ENCODE measurements around the gene SBF1.

SBF1 gene

GRCh38 chr22:50464451-50464850, 10.4 kb downstream of the SBF1 start:
- Histone ChIP-seq H3K79me2 (ENCODE audit: insufficient read depth, low read length) (peaks cover 50% of the 10 kb centered on the region), H3K27me3 (ENCODE audit: insufficient read depth, low read length, poor library complexity, severe bottlenecking) (no peaks in the 10 kb centered on the region), H4K20me1 (ENCODE audit: insufficient read depth, low read length, poor library complexity, severe bottlenecking) (peaks cover 20% of the 10 kb centered on the region), H3K36me3 (ENCODE audit: insufficient read depth, low read length) (peaks cover 80% of the 10 kb centered on the region; the same call in 1 of the 2 replicates), H3K4me3 (ENCODE audit: low read length, poor library complexity, severe bottlenecking) (no peak overlapping the region), H3K9ac (ENCODE audit: low read depth, low read length, poor library complexity, severe bottlenecking) (no peak overlapping the region), H3F3A (ENCODE audit: low read depth) (peaks cover 3% of the 10 kb centered on the region; the same call in 1 of the 2 replicates), H3K4me2 (ENCODE audit: low read depth, low read length, poor library complexity, severe bottlenecking) (no peak overlapping the region), H2AFZ (ENCODE audit: low read length) (no peak overlapping the region), H3K9me2 (replicated peaks; ENCODE audit: low read depth, low read length) (no peaks in the 10 kb centered on the region), H3K9me3 (ENCODE audit: insufficient read depth, low read depth, low read length) (no peaks in the 10 kb centered on the region), H3K4me1 (ENCODE audit: insufficient read depth, low read length, poor library complexity, severe bottlenecking) (peaks cover 26% of the 10 kb centered on the region)
- no peak for TF ChIP-seq EZH2phosphoT487 (IDR thresholded peaks at IDR 0.05; ENCODE audit: borderline replicate concordance)
- TF ChIP-seq, protein P1, sequence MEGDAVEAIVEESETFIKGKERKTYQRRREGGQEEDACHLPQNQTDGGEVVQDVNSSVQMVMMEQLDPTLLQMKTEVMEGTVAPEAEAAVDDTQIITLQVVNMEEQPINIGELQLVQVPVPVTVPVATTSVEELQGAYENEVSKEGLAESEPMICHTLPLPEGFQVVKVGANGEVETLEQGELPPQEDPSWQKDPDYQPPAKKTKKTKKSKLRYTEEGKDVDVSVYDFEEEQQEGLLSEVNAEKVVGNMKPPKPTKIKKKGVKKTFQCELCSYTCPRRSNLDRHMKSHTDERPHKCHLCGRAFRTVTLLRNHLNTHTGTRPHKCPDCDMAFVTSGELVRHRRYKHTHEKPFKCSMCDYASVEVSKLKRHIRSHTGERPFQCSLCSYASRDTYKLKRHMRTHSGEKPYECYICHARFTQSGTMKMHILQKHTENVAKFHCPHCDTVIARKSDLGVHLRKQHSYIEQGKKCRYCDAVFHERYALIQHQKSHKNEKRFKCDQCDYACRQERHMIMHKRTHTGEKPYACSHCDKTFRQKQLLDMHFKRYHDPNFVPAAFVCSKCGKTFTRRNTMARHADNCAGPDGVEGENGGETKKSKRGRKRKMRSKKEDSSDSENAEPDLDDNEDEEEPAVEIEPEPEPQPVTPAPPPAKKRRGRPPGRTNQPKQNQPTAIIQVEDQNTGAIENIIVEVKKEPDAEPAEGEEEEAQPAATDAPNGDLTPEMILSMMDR (conservative IDR thresholded peaks at IDR 0.05; ENCODE audit: low read length): no peak

GRCh38 chr22:50463188-50463900, 11.5 kb downstream of the SBF1 start:
- peaks cover 41% of the 10 kb centered on the region for H3K79me2 ChIP-seq (ENCODE audit: insufficient read depth, low read length)
- TF ChIP-seq, protein P1 (conservative IDR thresholded peaks at IDR 0.05; ENCODE audit: low read length): no peak
- no peak for TF ChIP-seq EZH2phosphoT487 (IDR thresholded peaks at IDR 0.05; ENCODE audit: borderline replicate concordance)
- peaks cover 91% of the 10 kb centered on the region; the same call in 1 of the 2 replicates for H3K36me3 ChIP-seq (ENCODE audit: insufficient read depth, low read length)
- no peak overlapping the region for H3K4me2 ChIP-seq (ENCODE audit: low read depth, low read length, poor library complexity, severe bottlenecking)
- no peaks in the 10 kb centered on the region for H3K27me3 ChIP-seq (ENCODE audit: insufficient read depth, low read length, poor library complexity, severe bottlenecking)
- no peak overlapping the region for H3K4me3 ChIP-seq (ENCODE audit: low read length, poor library complexity, severe bottlenecking)
- peaks cover 11% of the 10 kb centered on the region for H4K20me1 ChIP-seq (ENCODE audit: insufficient read depth, low read length, poor library complexity, severe bottlenecking)
- peaks cover 17% of the 10 kb centered on the region for H3K4me1 ChIP-seq (ENCODE audit: insufficient read depth, low read length, poor library complexity, severe bottlenecking)
- H2AFZ ChIP-seq (ENCODE audit: low read length): no peak overlapping the region
- no peak overlapping the region for H3K9ac ChIP-seq (ENCODE audit: low read depth, low read length, poor library complexity, severe bottlenecking)
- H3K9me3 ChIP-seq (ENCODE audit: insufficient read depth, low read depth, low read length): no peaks in the 10 kb centered on the region
- no peaks in the 10 kb centered on the region for H3K9me2 ChIP-seq (replicated peaks; ENCODE audit: low read depth, low read length)
- H3F3A ChIP-seq (ENCODE audit: low read depth): no peaks in the 10 kb centered on the region

DNA sequence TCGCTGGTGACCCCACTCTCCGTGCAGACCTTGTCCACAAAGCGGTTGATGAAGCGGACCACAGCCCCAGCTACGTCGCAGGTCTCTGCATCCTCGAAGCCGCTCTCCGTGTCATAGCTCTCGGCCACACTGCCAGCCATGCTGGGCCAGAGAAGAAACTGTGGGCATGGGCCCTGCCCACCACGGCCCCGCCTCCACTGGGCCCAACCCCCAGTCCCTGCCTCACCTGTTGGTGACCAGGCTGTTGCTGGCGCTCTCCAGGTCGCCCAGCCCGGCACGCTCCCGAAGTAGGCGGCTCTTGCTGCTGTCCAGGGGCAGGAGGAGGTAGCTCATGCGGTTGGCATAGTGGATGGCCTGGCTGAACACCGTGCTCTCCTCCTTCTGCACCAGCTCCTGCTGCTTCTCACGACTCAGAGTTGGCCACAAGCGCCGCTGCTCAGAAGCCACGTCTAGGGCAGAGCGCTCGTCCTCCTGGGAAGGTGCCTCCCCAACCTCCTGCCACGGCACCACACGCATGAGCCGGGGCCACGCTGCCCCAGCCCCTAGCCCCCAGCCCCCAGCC, 12.8 kb downstream of the SBF1 start:
- peaks cover 11% of the 10 kb centered on the region for H4K20me1 ChIP-seq (ENCODE audit: insufficient read depth, low read length, poor library complexity, severe bottlenecking)
- H3K4me2 ChIP-seq (ENCODE audit: low read depth, low read length, poor library complexity, severe bottlenecking): no peak overlapping the region
- H3K79me2 ChIP-seq (ENCODE audit: insufficient read depth, low read length): peaks cover 28% of the 10 kb centered on the region
- TF ChIP-seq, protein P1 (conservative IDR thresholded peaks at IDR 0.05; ENCODE audit: low read length): no peak
- no peak for TF ChIP-seq EZH2phosphoT487 (IDR thresholded peaks at IDR 0.05; ENCODE audit: borderline replicate concordance)
- H3K4me1 ChIP-seq (ENCODE audit: insufficient read depth, low read length, poor library complexity, severe bottlenecking): peaks cover 5% of the 10 kb centered on the region
- no peak overlapping the region for H3K4me3 ChIP-seq (ENCODE audit: low read length, poor library complexity, severe bottlenecking)
- no peaks in the 10 kb centered on the region for H3K27me3 ChIP-seq (ENCODE audit: insufficient read depth, low read length, poor library complexity, severe bottlenecking)
- H3K9me3 ChIP-seq (ENCODE audit: insufficient read depth, low read depth, low read length): no peaks in the 10 kb centered on the region
- no peaks in the 10 kb centered on the region for H3K9me2 ChIP-seq (replicated peaks; ENCODE audit: low read depth, low read length)
- H3K36me3 ChIP-seq (ENCODE audit: insufficient read depth, low read length): peaks cover 97% of the 10 kb centered on the region; the same call in 1 of the 2 replicates
- no peak overlapping the region for H2AFZ ChIP-seq (ENCODE audit: low read length)
- no peak overlapping the region for H3K9ac ChIP-seq (ENCODE audit: low read depth, low read length, poor library complexity, severe bottlenecking)
- no peaks in the 10 kb centered on the region for H3F3A ChIP-seq (ENCODE audit: low read depth)

Measured in Loucy (cell line).